Fibroblast of lung (primary cell): ENCODE data around the gene STARD8. TPM values are rescaled to one million over a fixed set of nuclear protein-coding genes. Genes with fewer than 3 reads are reported as not detected.

Experiments
- DNase-seq, 2 donors: peaks; one replicate each; pipeline versions ENCODE4 v3.0.0 to v3.0.0-alpha.2; 2010; ENCODE audit warnings: low read depth in 2 of 2
- H2AFZ ChIP-seq: 2 replicates; pipeline ENCODE4 v1.5.1; 2012; ENCODE audit warnings: low read length, control low read depth, inconsistent platforms
- H3K27ac ChIP-seq: 2 replicates; pipeline ENCODE4 v1.5.1; 2011; ENCODE audit warnings: low read length, control low read depth; ENCODE audit not compliant: insufficient read depth
- H3K27me3 ChIP-seq: 2 replicates; pipeline ENCODE4 v1.5.1; 2011; ENCODE audit warnings: mild to moderate bottlenecking, low read length; ENCODE audit not compliant: control insufficient read depth, insufficient read depth
- H3K36me3 ChIP-seq: 2 replicates; pipeline ENCODE4 v1.5.1; 2011; ENCODE audit warnings: low read length; ENCODE audit not compliant: control insufficient read depth, insufficient read depth
- H3K4me1 ChIP-seq: 2 replicates; pipeline ENCODE4 v1.5.1; 2011; ENCODE audit warnings: low read length; ENCODE audit not compliant: control insufficient read depth, insufficient read depth; ENCODE audit errors: extremely low read depth
- H3K4me2 ChIP-seq: 2 replicates; pipeline ENCODE4 v1.5.1; 2011; ENCODE audit warnings: low read length, control low read depth; ENCODE audit not compliant: insufficient read depth; ENCODE audit errors: extremely low read depth
- H3K4me3 ChIP-seq, 4 experiments: fragments of 200-600 bp in 1 of 4; sonication (generic) in 1 of 4; replicated peaks in 1 of 4; 2 replicates each; pipeline ENCODE4 v1.5.1; 2011 to 2016; ENCODE audit warnings: low read length in 4 of 4, low read depth in 3 of 4, mild to moderate bottlenecking in 3 of 4, control low read depth in 2 of 4, inconsistent platforms in 1 of 4, mixed read lengths in 1 of 4; ENCODE audit not compliant: insufficient read depth in 1 of 4; ENCODE audit errors: control extremely low read depth in 1 of 4
- H3K79me2 ChIP-seq: 2 replicates; pipeline ENCODE4 v1.5.1; 2012; ENCODE audit warnings: mild to moderate bottlenecking, low read length, inconsistent platforms; ENCODE audit not compliant: control insufficient read depth, insufficient read depth
- H3K9ac ChIP-seq: 2 replicates; pipeline ENCODE4 v1.5.1; 2011; ENCODE audit warnings: mild to moderate bottlenecking, low read length, control low read depth; ENCODE audit not compliant: insufficient read depth
- H3K9me3 ChIP-seq: 2 replicates; pipeline ENCODE4 v1.5.1; 2012; ENCODE audit warnings: low read depth, low read length; ENCODE audit not compliant: control insufficient read depth, insufficient read depth
- H4K20me1 ChIP-seq: 2 replicates; pipeline ENCODE4 v1.5.1; 2011; ENCODE audit warnings: low read length; ENCODE audit not compliant: control insufficient read depth, insufficient read depth; ENCODE audit errors: extremely low read depth
- EZH2 ChIP-seq: IDR thresholded peaks from 2 replicates; pipeline ENCODE4 v1.5.1; 2012; ENCODE audit warnings: low read length, control low read depth, mild to moderate bottlenecking; ENCODE audit errors: missing control alignments
- polyA plus RNA-seq, 2 donors: library from polyadenylated mRNA; depleted of rRNA in 1 of 2; stranded (reverse) in 1 of 2; unstranded in 1 of 2; fragments of >200 nt; gene quantifications; 2 replicates each; pipeline ENCODE4 v1.2.1, GENCODE V29; 2011 to 2012; ENCODE audit warnings: missing spikeins in 1 of 2
- total RNA-seq: library from RNA; depleted of rRNA; stranded (reverse); fragments of >200 nt; gene quantifications from 2 replicates; pipeline ENCODE4 v1.2.1, GENCODE V29; 2014
- TF ChIP-seq, protein P1 (sequence below), 2 donors: IDR thresholded peaks in 1 of 2; conservative IDR thresholded peaks in 1 of 2; 1 replicate in 1 of 2; 2 replicates in 1 of 2; pipeline ENCODE4 v1.5.1; 2011 to 2012; ENCODE audit warnings: low read length in 2 of 2, control low read depth in 1 of 2, inconsistent platforms in 1 of 2, low read depth in 1 of 2, mild to moderate bottlenecking in 1 of 2

The STARD8 gene
- total and polyA plus RNA-seq, 2 donors (not counting 1 experiment from before 2014, with no cell fraction given) = 0.76 to 1.5 TPM

DNA sequence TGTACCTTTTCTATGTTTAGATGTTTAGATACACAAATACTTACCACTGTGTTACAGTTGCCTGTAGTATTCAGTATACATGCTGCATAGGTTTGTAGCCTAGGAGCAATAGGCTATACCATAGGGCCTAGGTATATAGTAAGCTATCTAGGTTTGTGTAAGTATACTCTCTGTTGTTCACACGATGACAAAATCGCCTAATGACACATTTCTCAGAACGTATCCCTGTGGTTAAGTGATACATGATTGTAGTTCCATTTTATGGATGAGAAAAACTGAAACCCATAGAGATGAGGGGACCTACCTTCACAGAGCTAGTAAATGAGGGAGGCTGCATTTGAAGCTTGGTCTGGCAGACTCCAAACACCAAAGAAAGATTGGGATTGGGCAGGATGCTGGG, 102.0 kb downstream of the STARD8 start:
- Histone ChIP-seq H3K27me3 (no peaks in the 10 kb centered on the region), H3K9me3 (no peaks in the 10 kb centered on the region), H3K27ac (no peak overlapping the region), H3K4me1 (no peaks in the 10 kb centered on the region), H4K20me1 (no peaks in the 10 kb centered on the region), H2AFZ (no peak overlapping the region), H3K4me3 (no peak overlapping the region), H3K4me2 (no peak overlapping the region), H3K9ac (no peak overlapping the region), H3K79me2 (no peaks in the 10 kb centered on the region), H3K36me3 (no peaks in the 10 kb centered on the region)
- TF ChIP-seq EZH2 = no peak
- TF ChIP-seq, protein P1, sequence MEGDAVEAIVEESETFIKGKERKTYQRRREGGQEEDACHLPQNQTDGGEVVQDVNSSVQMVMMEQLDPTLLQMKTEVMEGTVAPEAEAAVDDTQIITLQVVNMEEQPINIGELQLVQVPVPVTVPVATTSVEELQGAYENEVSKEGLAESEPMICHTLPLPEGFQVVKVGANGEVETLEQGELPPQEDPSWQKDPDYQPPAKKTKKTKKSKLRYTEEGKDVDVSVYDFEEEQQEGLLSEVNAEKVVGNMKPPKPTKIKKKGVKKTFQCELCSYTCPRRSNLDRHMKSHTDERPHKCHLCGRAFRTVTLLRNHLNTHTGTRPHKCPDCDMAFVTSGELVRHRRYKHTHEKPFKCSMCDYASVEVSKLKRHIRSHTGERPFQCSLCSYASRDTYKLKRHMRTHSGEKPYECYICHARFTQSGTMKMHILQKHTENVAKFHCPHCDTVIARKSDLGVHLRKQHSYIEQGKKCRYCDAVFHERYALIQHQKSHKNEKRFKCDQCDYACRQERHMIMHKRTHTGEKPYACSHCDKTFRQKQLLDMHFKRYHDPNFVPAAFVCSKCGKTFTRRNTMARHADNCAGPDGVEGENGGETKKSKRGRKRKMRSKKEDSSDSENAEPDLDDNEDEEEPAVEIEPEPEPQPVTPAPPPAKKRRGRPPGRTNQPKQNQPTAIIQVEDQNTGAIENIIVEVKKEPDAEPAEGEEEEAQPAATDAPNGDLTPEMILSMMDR (conservative IDR thresholded peaks at IDR 0.05 in 1 of 2, IDR thresholded peaks at IDR 0.05 in 1 of 2; ENCODE audit: low read depth in 1 of 2, low read length in 2 of 2) = no peak
- no peak for DNase-seq

DNA sequence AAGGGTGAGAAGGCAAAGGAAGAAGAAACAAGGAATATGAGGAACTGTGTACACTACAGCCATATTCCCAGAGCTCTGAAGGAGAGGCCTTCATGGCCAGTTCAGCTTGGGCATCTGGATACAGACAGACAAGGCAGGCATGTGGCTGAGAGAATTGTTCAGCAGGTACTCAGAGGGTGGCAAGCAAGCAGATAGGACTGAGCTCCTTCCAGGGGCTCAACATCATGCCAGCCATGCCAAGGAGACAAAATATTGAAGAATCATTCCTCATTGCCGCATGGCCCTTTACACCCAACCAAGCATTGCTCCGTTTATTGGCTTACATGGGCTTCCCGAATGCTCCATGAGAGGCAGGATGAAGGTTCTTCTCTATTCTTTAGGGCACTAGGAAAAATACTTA, 102.8 kb downstream of the STARD8 start:
- H3K27ac ChIP-seq = no peak overlapping the region

GRCh38 chrX:68751372-68751771, 103.9 kb downstream of the STARD8 start:
- H3K9ac ChIP-seq = no peak overlapping the region
- DNase-seq = no peak
- no peak for TF ChIP-seq EZH2
- TF ChIP-seq, protein P1 (conservative IDR thresholded peaks at IDR 0.05 in 1 of 2, IDR thresholded peaks at IDR 0.05 in 1 of 2; ENCODE audit: low read depth in 1 of 2, low read length in 2 of 2) = no peak
- H3K4me2 ChIP-seq = no peak overlapping the region
- H2AFZ ChIP-seq = no peak overlapping the region
- H3K79me2 ChIP-seq = no peaks in the 10 kb centered on the region
- no peaks in the 10 kb centered on the region for H3K36me3 ChIP-seq
- no peaks in the 10 kb centered on the region for H3K4me1 ChIP-seq
- H4K20me1 ChIP-seq = no peaks in the 10 kb centered on the region
- no peaks in the 10 kb centered on the region for H3K27me3 ChIP-seq
- H3K9me3 ChIP-seq = no peaks in the 10 kb centered on the region
- H3K27ac ChIP-seq = no peak overlapping the region
- no peak overlapping the region for H3K4me3 ChIP-seq

More for the DNA sequence above, 102.8 kb downstream of the STARD8 start:
- DNase-seq = no peak
- no peak for TF ChIP-seq EZH2
- TF ChIP-seq, protein P1 (conservative IDR thresholded peaks at IDR 0.05 in 1 of 2, IDR thresholded peaks at IDR 0.05 in 1 of 2; ENCODE audit: low read depth in 1 of 2, low read length in 2 of 2) = no peak
- H3K4me2 ChIP-seq = no peak overlapping the region
- no peaks in the 10 kb centered on the region for H3K79me2 ChIP-seq
- no peak overlapping the region for H2AFZ ChIP-seq
- H3K4me1 ChIP-seq = no peaks in the 10 kb centered on the region
- no peaks in the 10 kb centered on the region for H3K9me3 ChIP-seq
- no peak overlapping the region for H3K4me3 ChIP-seq
- H3K27me3 ChIP-seq = no peaks in the 10 kb centered on the region
- H4K20me1 ChIP-seq = no peaks in the 10 kb centered on the region
- no peak overlapping the region for H3K9ac ChIP-seq
- no peaks in the 10 kb centered on the region for H3K36me3 ChIP-seq
